HG03175 (cell line): Measurements from ENCODE around the gene LY6G6C.

Experiments
- ATAC-seq: cut with Tn5 transposase; IDR thresholded peaks from one replicate; pipeline ENCODE4 v1.9.1; 2021; ENCODE audit warnings: mild to moderate bottlenecking, moderate library complexity; ENCODE audit not compliant: unreplicated experiment

Gene LY6G6C

GRCh38 chr6:31687321-31687720 is 34.2 kb downstream of the LY6G6C start:
- no peak for ATAC-seq

- ATAC-seq: no peak
Measured at GRCh38 chr6:31686483-31686882, 35.1 kb downstream of the LY6G6C start.

GRCh38 chr6:31683591-31683990 is 38.0 kb downstream of the LY6G6C start:
- no peak for ATAC-seq

- peak; percentile 31 for ATAC-seq
Measured at GRCh38 chr6:31681135-31681671, 40.3 kb downstream of the LY6G6C start.

GRCh38 chr6:31680226-31681134 is 41.1 kb downstream of the LY6G6C start, which contains the start of gene LY6G5C:
Gene LY6G5C, minus strand, starts transcription at chr6:31681067. Its CDS starts 694 bp downstream, at chr6:31680373.
- peak; percentile 41 for ATAC-seq

- ATAC-seq: no peak
Measured at GRCh38 chr6:31677955-31678354, 43.6 kb downstream of the LY6G6C start.

- ATAC-seq: no peak
Measured at GRCh38 chr6:31676904-31677303, 44.6 kb downstream of the LY6G6C start.

GRCh38 chr6:31676322-31676903 is 45.1 kb downstream of the LY6G6C start:
- no peak for ATAC-seq

- ATAC-seq: no peak
Measured at GRCh38 chr6:31669676-31670075, 51.9 kb downstream of the LY6G6C start, which contains the start of gene LY6G5B. Gene LY6G5B, plus strand, starts transcription at chr6:31669976. Its CDS starts 975 bp downstream, at chr6:31670951.
